ENCODE results near the gene SRGAP3.

The SRGAP3 gene

DNA sequence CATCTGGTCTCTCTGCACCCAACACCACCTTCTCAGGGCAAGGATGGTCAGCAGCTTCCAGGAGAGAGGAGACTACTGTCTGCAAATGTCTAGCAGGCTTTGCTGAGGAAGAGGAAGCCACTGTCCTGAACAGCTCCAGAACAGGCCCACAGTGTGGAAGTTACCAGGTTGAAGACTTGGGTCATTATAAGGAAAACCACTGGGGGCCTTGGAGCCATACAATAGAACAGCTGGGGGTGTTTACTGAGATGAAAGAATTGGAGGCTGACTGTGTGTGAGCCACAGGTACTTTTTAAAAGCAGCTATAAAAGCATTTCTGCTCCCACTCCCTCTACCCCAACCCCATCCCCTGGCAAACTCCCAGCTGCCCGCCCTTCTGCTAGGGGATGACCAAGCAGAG is 24.2 kb downstream of the SRGAP3 start:
- no peak for DNase-seq (ENCODE audit: low spot score)

- DNase-seq (ENCODE audit: low spot score) = no peak
Measured at GRCh38 chr3:9224490-9224889, 25.0 kb downstream of the SRGAP3 start.

GRCh38 chr3:9223672-9224071 is 25.8 kb downstream of the SRGAP3 start:
- DNase-seq (ENCODE audit: low spot score) = no peak

DNA sequence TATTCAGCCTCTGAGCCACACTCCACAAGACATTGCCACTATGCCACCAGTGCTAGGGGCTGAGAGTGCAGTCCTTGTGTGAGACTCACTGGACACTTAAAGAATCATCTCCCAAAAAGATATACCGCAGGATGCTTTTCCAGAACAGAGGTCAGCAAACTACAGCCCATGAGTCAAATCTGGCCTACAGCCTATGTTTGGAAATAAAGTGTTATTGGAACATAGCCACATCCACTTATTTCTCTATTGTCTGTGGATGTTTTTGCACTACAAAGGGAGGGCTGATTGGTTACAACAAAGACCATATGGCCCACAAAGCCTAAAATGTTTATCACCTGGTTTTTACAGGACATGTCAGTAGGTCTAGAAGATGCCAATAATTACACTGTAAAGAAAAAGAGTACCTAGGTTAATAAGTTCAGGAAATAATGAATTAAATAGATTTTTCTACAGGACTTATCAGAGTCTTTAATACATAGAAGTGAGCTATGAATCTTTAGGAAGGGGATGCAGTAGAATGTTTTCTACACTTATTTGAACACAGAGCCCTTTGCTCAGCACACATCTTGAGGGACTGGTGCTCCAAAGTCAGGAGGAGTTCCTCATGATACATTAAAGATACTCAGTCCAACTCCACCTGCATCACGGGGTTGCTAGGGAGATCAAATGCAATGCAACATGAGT is 26.3 kb downstream of the SRGAP3 start:
- DNase-seq (ENCODE audit: low spot score) = no peak

DNA sequence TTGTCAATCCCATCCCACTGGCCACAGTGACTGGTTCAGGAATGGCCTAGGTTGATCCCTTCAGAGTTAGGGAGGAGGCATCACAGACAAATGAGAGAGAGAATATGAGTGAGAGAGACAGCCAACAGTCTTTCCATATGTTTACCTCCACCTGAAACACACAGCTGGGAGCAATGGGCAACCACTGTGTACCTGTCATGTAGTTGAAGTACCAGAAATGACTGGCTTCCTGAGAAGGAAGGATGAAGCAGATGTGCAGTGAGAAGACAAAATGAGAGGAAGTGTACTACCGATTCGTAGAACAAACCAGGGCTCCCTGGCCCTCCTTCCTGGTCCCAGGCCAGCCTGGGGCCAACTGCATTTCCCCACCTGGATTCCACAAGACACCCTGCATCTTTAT is 27.4 kb downstream of the SRGAP3 start:
- DNase-seq (ENCODE audit: low spot score) = no peak

- no peak for DNase-seq (ENCODE audit: low spot score)
Measured at GRCh38 chr3:9218514-9218846, 31.0 kb downstream of the SRGAP3 start.

GRCh38 chr3:9217784-9218513 is 31.5 kb downstream of the SRGAP3 start:
- DNase-seq (ENCODE audit: low spot score) = no peak

GRCh38 chr3:9216736-9217135 is 32.7 kb downstream of the SRGAP3 start:
- DNase-seq (ENCODE audit: low spot score) = no peak

DNA sequence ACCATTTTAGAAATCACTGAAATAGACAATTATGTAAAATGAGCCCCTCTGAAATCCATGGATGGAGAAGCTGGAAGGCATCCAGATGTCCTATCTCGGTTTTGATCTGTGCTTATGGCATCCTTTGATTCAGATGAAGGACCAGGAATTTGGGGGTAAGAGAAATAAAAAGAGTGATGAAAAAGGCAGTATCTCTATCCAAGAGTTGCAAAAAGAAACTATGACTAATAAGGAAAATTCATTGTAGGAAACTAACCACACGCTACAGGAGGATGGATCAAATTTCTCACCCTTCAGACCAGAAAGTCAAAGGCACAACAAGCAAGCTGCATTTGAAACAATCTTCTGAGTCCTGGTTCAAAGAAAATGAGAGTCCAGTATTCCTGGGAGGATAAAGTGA is 34.8 kb downstream of the SRGAP3 start:
- no peak for DNase-seq (ENCODE audit: low spot score)

GRCh38 chr3:9214185-9214584 is 35.3 kb downstream of the SRGAP3 start:
- DNase-seq (ENCODE audit: low spot score) = no peak

DNA sequence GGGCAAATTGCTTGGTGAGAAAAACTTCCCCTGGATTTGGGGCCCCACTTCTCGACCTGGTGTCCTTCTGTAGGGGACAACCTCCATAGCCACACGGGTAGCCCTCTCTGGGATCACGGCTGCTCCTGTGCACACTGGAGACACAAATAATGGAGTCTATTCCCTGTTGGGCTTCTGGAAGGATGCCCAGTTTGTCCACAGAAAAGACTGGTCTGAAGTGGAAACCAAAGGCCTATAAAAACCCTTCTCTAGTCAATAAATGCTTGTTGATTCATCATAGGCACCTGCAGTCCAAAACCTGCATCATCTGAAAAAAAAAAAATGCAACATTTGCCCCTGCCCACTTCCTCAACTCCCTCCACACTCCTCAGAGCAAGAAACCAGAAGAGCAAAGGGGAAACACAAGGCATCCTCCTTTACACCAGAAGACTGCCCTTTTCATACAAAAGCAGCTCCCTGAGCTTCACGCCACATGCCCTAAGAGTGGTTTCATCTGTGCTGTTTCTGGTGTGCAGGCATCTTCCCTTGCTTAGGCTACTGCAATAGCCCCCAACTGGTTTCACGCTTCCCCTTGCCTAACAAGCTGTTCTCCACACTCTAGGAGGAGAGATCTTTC is 36.3 kb downstream of the SRGAP3 start:
- no peak for DNase-seq (ENCODE audit: low spot score)

GRCh38 chr3:9211155-9211950 is 38.1 kb downstream of the SRGAP3 start:
- DNase-seq (ENCODE audit: low spot score) = no peak

GRCh38 chr3:9209777-9210176 is 39.7 kb downstream of the SRGAP3 start:
- DNase-seq (ENCODE audit: low spot score) = no peak

DNA sequence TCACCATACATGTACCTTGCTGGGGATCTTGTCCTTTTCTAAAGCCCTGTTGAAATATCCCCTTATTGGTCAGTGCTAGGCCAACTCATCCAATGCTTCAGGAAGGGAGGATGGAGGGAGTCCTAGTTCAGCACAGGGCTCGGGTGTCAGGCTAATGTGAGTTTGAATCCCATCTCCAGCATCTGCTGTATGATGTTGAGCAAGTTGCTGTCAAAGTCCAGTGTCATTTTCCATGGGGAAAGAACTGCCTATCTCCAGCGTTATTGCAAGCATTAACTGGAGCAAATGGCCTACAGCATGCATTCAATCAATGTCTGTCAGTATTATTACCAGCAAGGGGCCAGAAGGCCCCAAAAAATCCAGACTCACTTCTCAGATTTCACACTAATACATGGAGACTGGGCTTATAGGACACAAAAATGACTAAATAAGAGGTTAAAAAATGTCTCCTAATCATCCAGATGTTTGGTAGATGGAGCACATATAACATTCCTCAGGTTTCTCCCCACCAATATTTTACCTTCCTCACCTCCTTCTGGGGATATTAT is 40.8 kb downstream of the SRGAP3 start:
- DNase-seq (ENCODE audit: low spot score) = no peak

- DNase-seq (ENCODE audit: low spot score) = no peak
Measured at GRCh38 chr3:9207116-9207763, 42.2 kb downstream of the SRGAP3 start.

DNA sequence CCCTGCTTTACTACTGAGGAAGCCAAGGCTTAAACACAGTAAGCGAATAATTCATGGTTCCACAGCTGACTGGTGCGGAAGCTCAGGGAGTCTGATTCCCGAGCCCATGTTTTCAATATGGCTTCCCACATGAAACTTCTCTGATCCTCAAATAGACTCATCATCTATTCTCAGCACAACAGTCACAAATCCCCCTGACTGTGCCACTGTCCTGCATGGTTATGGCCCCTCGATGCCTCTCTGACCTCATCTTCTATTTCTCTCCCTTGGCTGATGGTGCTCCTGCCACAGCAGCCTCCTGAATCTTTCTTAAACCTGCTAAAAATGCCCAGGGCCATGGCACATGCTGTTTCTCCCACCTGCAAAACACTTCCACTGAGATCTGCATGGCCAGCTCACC is 43.2 kb downstream of the SRGAP3 start:
- DNase-seq (ENCODE audit: low spot score) = no peak

DNA sequence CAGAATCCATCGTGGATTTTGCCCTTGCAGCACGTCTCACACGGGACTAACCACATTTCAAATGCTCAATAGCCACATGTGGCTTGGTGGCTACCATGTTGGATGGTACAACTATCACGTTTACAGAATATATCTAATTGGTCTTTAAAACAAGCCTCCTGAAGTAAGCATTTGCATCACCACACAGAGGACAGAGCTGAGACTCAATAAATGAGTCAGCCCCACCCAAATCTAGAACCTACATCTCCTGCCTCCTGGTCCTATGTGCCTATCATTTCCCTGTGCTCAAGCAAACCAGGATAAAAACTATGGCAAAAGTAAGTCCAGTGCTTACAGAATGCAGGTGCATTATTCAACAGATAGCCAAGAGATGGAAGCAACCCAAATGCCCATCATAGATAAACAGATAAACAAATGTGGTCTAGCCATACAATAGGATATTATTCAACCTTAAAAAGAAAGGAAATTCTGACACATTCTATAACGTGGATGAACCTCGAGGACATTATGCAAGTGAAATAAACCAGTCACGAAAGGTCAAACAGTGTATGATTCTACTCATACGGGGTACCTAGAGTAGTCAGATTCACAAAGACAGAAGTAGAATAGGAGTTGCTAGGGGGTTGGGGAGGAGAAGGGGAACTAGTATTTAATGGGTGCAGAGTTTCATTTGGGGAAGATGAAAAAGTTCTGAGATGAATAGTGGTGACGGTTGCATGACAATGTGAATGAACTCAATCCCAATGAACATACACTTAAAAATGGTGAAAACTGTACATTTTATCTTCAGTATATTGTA is 43.9 kb downstream of the SRGAP3 start:
- DNase-seq (ENCODE audit: low spot score) = no peak

DNA sequence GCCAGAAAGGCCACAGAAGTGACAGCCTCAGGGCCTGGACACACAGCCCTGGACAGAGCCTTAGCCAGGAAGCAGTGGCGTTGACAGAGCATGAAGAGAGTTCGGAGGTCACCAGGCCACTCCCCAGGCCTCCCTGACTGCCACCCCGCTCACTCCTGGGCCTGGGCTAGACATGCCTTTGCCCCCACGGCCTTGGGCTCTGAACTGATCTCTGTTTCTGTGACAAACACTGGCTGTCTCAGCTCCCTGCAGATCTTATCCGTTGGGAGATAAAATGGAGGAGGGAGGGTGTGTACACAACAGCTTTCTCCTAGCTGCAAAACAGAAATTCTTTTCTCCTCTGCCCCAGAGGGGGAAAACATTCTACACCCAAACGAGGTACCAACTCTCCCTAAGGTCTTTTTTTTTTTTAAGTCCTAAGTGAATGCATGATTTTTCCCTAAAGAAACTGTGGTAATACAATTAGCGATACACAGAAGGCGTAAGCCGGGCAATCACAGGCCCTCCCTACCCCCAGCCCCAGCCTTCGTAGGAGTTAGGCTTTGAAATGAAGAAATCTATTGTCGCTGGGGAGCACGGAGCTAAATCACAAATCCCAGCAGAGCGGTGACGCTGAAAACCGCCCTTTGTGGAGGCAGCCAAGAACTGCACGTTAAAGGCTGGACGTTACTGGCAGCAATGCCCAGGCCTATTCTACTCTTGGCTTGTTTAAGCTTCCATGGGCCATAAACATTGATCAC is 45.0 kb downstream of the SRGAP3 start:
- peak; percentile 82 for DNase-seq (ENCODE audit: low spot score)

- DNase-seq (ENCODE audit: low spot score) = no peak
Measured at GRCh38 chr3:9203317-9203716, 46.1 kb downstream of the SRGAP3 start.

DNA sequence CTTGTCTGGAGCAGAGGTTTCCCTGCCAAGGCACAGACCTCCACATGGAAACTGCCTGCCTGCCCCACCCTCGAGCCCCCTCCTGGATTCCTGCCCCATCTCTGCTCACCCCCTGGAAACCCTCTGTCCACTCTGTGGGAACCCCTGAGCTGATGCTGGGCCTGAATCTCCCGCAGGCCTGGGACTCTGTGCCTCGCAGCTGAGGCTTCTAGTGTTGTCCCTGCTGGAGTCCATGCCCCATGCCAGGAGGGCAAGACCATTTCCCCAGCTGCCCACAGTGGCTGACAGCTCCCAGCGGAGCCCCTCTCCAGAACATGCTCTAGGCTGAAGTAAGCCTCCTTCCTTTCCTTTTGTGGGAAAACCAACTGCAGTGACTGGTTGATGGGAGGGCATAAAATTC is 46.9 kb downstream of the SRGAP3 start:
- no peak for DNase-seq (ENCODE audit: low spot score)

All from globus pallidus (tissue), 1 donor.